ENCODE measurements around the gene ANTXR1.

ANTXR1 gene

DNA sequence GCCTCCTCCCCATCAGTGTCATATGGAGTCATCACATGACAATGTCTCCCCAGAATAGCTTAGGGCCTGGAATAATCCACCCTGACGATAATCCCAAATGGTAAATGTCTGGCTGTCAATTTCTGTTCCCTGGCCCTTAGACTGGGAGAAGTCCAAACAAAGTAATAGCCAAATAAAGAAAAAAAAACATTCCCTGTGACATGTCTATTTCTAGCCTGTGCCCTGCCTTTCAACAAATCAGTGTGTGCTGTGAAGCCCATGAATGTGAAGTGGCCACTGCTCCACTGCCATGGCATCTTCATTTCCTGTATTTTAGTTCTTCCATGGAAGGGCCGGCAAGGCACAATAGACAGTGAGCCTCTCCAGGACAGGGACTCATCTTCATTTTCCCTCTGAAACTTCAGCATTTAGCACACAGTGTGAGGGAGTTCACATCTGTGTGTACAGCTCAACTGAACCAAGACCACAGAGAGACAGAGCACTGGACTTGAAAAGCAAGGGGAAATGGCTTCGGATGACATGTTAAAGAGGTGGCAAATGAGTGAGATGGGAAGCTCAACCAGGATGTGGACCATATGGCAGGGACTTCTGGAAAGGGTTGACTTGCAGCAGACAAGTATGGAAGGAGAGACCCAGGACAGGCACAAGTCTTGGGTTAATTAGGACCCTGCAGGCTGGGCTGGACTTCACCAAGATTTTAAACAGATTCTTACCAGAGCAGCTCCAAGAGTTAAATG, 140.0 kb downstream of the ANTXR1 start:
- TF ChIP-seq EZH2phosphoT487 (IDR thresholded peaks at IDR 0.05; ENCODE audit: borderline replicate concordance), result no peak
- TF ChIP-seq, protein P1, sequence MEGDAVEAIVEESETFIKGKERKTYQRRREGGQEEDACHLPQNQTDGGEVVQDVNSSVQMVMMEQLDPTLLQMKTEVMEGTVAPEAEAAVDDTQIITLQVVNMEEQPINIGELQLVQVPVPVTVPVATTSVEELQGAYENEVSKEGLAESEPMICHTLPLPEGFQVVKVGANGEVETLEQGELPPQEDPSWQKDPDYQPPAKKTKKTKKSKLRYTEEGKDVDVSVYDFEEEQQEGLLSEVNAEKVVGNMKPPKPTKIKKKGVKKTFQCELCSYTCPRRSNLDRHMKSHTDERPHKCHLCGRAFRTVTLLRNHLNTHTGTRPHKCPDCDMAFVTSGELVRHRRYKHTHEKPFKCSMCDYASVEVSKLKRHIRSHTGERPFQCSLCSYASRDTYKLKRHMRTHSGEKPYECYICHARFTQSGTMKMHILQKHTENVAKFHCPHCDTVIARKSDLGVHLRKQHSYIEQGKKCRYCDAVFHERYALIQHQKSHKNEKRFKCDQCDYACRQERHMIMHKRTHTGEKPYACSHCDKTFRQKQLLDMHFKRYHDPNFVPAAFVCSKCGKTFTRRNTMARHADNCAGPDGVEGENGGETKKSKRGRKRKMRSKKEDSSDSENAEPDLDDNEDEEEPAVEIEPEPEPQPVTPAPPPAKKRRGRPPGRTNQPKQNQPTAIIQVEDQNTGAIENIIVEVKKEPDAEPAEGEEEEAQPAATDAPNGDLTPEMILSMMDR (conservative IDR thresholded peaks at IDR 0.05; ENCODE audit: low read length), result no peak
- Histone ChIP-seq H3K4me3 (ENCODE audit: low read length, poor library complexity, severe bottlenecking) (no peak overlapping the region), H3K9me2 (replicated peaks; ENCODE audit: low read depth, low read length) (no peaks in the 10 kb centered on the region), H3K27me3 (ENCODE audit: insufficient read depth, low read length, poor library complexity, severe bottlenecking) (no peaks in the 10 kb centered on the region), H3F3A (ENCODE audit: low read depth) (no peaks in the 10 kb centered on the region), H3K79me2 (ENCODE audit: insufficient read depth, low read length) (no peaks in the 10 kb centered on the region), H3K9ac (ENCODE audit: low read depth, low read length, poor library complexity, severe bottlenecking) (no peak overlapping the region), H2AFZ (ENCODE audit: low read length) (no peak overlapping the region), H3K9me3 (ENCODE audit: insufficient read depth, low read depth, low read length) (no peaks in the 10 kb centered on the region), H4K20me1 (ENCODE audit: insufficient read depth, low read length, poor library complexity, severe bottlenecking) (no peaks in the 10 kb centered on the region), H3K4me1 (ENCODE audit: insufficient read depth, low read length, poor library complexity, severe bottlenecking) (no peaks in the 10 kb centered on the region), H3K36me3 (ENCODE audit: insufficient read depth, low read length) (no peaks in the 10 kb centered on the region), H3K4me2 (ENCODE audit: low read depth, low read length, poor library complexity, severe bottlenecking) (no peak overlapping the region)

DNA sequence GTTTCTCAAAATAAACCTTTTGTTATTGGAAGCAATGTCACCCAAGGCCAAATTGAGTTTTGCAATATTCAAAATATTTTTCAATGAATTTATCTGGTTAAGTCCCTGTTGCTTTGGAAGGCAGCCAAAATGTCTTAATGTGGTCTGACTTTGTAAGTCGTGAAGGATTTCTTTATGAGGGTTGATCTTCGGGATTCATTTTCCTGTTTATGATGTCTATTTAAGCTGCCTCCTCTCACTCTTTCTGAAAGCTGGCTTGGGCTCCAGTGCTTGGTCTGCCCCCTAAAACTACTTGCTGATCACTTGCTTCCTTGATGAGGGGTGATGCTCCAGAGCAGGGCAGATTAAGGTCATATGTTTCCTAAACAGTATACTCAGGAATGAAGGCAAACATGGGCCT, 141.1 kb downstream of the ANTXR1 start:
- TF ChIP-seq EZH2phosphoT487 (IDR thresholded peaks at IDR 0.05; ENCODE audit: borderline replicate concordance), result no peak
- TF ChIP-seq, protein P1 (conservative IDR thresholded peaks at IDR 0.05; ENCODE audit: low read length), result no peak
- H2AFZ ChIP-seq (ENCODE audit: low read length), result no peak overlapping the region
- no peaks in the 10 kb centered on the region for H3K9me2 ChIP-seq (replicated peaks; ENCODE audit: low read depth, low read length)
- H3K4me3 ChIP-seq (ENCODE audit: low read length, poor library complexity, severe bottlenecking), result no peak overlapping the region
- no peaks in the 10 kb centered on the region for H3K9me3 ChIP-seq (ENCODE audit: insufficient read depth, low read depth, low read length)
- no peaks in the 10 kb centered on the region for H3K27me3 ChIP-seq (ENCODE audit: insufficient read depth, low read length, poor library complexity, severe bottlenecking)
- H3K4me2 ChIP-seq (ENCODE audit: low read depth, low read length, poor library complexity, severe bottlenecking), result no peak overlapping the region
- H4K20me1 ChIP-seq (ENCODE audit: insufficient read depth, low read length, poor library complexity, severe bottlenecking), result no peaks in the 10 kb centered on the region
- no peaks in the 10 kb centered on the region for H3K4me1 ChIP-seq (ENCODE audit: insufficient read depth, low read length, poor library complexity, severe bottlenecking)
- H3K79me2 ChIP-seq (ENCODE audit: insufficient read depth, low read length), result no peaks in the 10 kb centered on the region
- no peak overlapping the region for H3K9ac ChIP-seq (ENCODE audit: low read depth, low read length, poor library complexity, severe bottlenecking)
- no peaks in the 10 kb centered on the region for H3K36me3 ChIP-seq (ENCODE audit: insufficient read depth, low read length)
- no peaks in the 10 kb centered on the region for H3F3A ChIP-seq (ENCODE audit: low read depth)

DNA sequence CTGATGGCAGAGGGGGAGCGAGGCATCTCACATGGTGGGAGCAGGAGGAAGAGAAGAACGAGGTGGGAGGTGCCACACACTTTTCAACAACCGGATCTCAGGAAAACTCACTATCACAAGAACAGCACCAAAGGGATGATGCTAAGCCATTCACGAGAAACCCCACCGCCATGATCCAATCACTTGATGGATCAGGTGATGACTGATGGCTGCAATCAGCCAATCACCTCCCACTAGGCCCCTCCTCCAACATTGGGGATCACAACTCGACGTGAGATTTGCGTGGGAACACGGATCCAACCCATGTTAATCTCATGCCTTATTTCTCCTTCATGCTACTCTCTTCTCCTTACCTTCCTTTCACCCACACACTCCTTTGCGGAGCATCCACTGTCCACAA, 143.6 kb downstream of the ANTXR1 start:
- Histone ChIP-seq H3K4me3 (ENCODE audit: low read length, poor library complexity, severe bottlenecking) (no peak overlapping the region), H3K79me2 (ENCODE audit: insufficient read depth, low read length) (no peaks in the 10 kb centered on the region), H3K9ac (ENCODE audit: low read depth, low read length, poor library complexity, severe bottlenecking) (no peak overlapping the region), H3K36me3 (ENCODE audit: insufficient read depth, low read length) (no peaks in the 10 kb centered on the region), H3K4me1 (ENCODE audit: insufficient read depth, low read length, poor library complexity, severe bottlenecking) (peaks cover 1% of the 10 kb centered on the region), H3K4me2 (ENCODE audit: low read depth, low read length, poor library complexity, severe bottlenecking) (no peak overlapping the region), H3K9me2 (replicated peaks; ENCODE audit: low read depth, low read length) (no peaks in the 10 kb centered on the region), H2AFZ (ENCODE audit: low read length) (no peak overlapping the region), H3K27me3 (ENCODE audit: insufficient read depth, low read length, poor library complexity, severe bottlenecking) (no peaks in the 10 kb centered on the region), H3F3A (ENCODE audit: low read depth) (no peaks in the 10 kb centered on the region), H4K20me1 (ENCODE audit: insufficient read depth, low read length, poor library complexity, severe bottlenecking) (no peaks in the 10 kb centered on the region), H3K9me3 (ENCODE audit: insufficient read depth, low read depth, low read length) (no peaks in the 10 kb centered on the region)
- TF ChIP-seq, protein P1 (conservative IDR thresholded peaks at IDR 0.05; ENCODE audit: low read length), result no peak
- no peak for TF ChIP-seq EZH2phosphoT487 (IDR thresholded peaks at IDR 0.05; ENCODE audit: borderline replicate concordance)
